ENCODE results near the gene BORCS6. TPM values are rescaled to one million over a fixed set of nuclear protein-coding genes. Genes with fewer than 3 reads are reported as not detected.

BORCS6 gene
- total and polyA plus RNA-seq, 9 of the 15 experiments (the other 6 are each of a cell fraction or from before 2014, with no cell fraction given), result 0.01 to 7.4 (median 2.3) TPM

- TF ChIP-seq ZKSCAN3 (CRISPR knock-in tag; IDR thresholded peaks at IDR 0.05) (0 out of 2 replicates have a peak, but pooled peaks have one; percentile 33), TAF7 (tag; IDR thresholded peaks at IDR 0.05) (no peak), NBN (IDR thresholded peaks at IDR 0.05; ENCODE audit: low read depth) (no peak), MAZ (CRISPR knock-in tag; conservative IDR thresholded peaks at IDR 0.05 in 1 of 2, IDR thresholded peaks at IDR 0.05 in 1 of 2) (peak in 1 of 2 experiments; percentile 22; a peak in 1 of 4 replicates), BRCA1 (IDR thresholded peaks at IDR 0.05) (no peak), BRCA1 (CRISPR knock-in tag; IDR thresholded peaks at IDR 0.05) (no peak), FOXJ2 (tag; IDR thresholded peaks at IDR 0.05) (no peak), ZEB2 (IDR thresholded peaks at IDR 0.05) (no peak), IFI16 (CRISPR knock-in tag; IDR thresholded peaks at IDR 0.05) (no peak), YY1 (IDR thresholded peaks at IDR 0.05; ENCODE audit: borderline replicate concordance in 1 of 3, control insufficient read depth in 1 of 3, extremely low read depth in 1 of 3, insufficient read depth in 3 of 3, insufficient read length in 1 of 3, insufficient replicate concordance in 2 of 3, low read depth in 1 of 3, low read length in 2 of 3) (no peak), POLR2G (IDR thresholded peaks at IDR 0.05; ENCODE audit: low read depth, low read length) (peak; percentile 8; the same call in 1 of the 2 replicates), CSDE1 (IDR thresholded peaks at IDR 0.05) (0 out of 4 replicates have a peak, but pooled peaks of 1 of the 2 experiments have one; percentile 11), DNMT1 (IDR thresholded peaks at IDR 0.05) (no peak), HINFP (tag; conservative IDR thresholded peaks at IDR 0.05; ENCODE audit: low read depth) (0 out of 2 replicates have a peak, but pooled peaks have one; percentile 10), ERF (CRISPR knock-in tag; IDR thresholded peaks at IDR 0.05) (peak; percentile 75; the same call in 1 of the 2 replicates), ZBTB7A (IDR thresholded peaks at IDR 0.05; ENCODE audit: borderline replicate concordance, control insufficient read depth, low read depth, low read length) (peak; percentile 49; the same call in 1 of the 2 replicates), ZBTB12 (CRISPR knock-in tag; IDR thresholded peaks at IDR 0.05) (no peak), ZNF57 (CRISPR knock-in tag; IDR thresholded peaks at IDR 0.05) (0 out of 2 replicates have a peak, but pooled peaks have one; percentile 16), MTA2 (IDR thresholded peaks at IDR 0.05; ENCODE audit: low read depth) (no peak), ZNF146 (CRISPR knock-in tag; IDR thresholded peaks at IDR 0.05; ENCODE audit: unreplicated experiment) (no peak), AFF1 (IDR thresholded peaks at IDR 0.05; ENCODE audit: low read depth in 1 of 2, partially characterized antibody in 2 of 2) (no peak), MBD2 (IDR thresholded peaks at IDR 0.05; ENCODE audit: borderline replicate concordance, low read depth) (no peak)
Observed at GRCh38 chr17:8223356-8224126, 33.6 kb upstream of the BORCS6 start (continued).
